Inferior parietal cortex (tissue), 1 donor: ENCODE results near the gene PNKP.

Experiments used
- DNase-seq: peaks from one replicate; pipeline ENCODE4 v3.0.0-alpha.2; 2016; ENCODE audit errors: extremely low spot score

PNKP gene

GRCh38 chr19:49876422-49877019 lies 9.1 kb upstream of the PNKP start:
- DNase-seq, result peak; percentile 99

- DNase-seq, result peak; percentile 64
These were observed 8.6 kb upstream of the PNKP start for GRCh38 chr19:49875857-49876421.

GRCh38 chr19:49875177-49875576 lies 7.8 kb upstream of the PNKP start:
- no peak for DNase-seq

- DNase-seq, result no peak
These were observed 7.3 kb upstream of the PNKP start for GRCh38 chr19:49874503-49875157.

- DNase-seq, result no peak
These were observed 6.5 kb upstream of the PNKP start for GRCh38 chr19:49873834-49874233.

- no peak for DNase-seq
These were observed 5.7 kb upstream of the PNKP start for GRCh38 chr19:49873129-49873521.

GRCh38 chr19:49872245-49873128 lies 5.1 kb upstream of the PNKP start:
- no peak for DNase-seq

GRCh38 chr19:49871349-49871985 lies 4.1 kb upstream of the PNKP start:
- DNase-seq, result no peak

- no peak for DNase-seq
These were observed 3.0 kb upstream of the PNKP start for GRCh38 chr19:49870309-49870901.

GRCh38 chr19:49869484-49870308 lies 2.3 kb upstream of the PNKP start:
- DNase-seq, result peak; percentile 100

GRCh38 chr19:49869009-49869483 lies 1.7 kb upstream of the PNKP start:
- no peak for DNase-seq

- DNase-seq, result no peak
These were observed 2.5 kb downstream of the PNKP start for GRCh38 chr19:49864890-49865289.

- no peak for DNase-seq
These were observed 3.4 kb downstream of the PNKP start for GRCh38 chr19:49863935-49864320.

- DNase-seq, result no peak
These were observed 4.0 kb downstream of the PNKP start for GRCh38 chr19:49863254-49863934.

GRCh38 chr19:49862391-49863253 lies 4.8 kb downstream of the PNKP start:
- no peak for DNase-seq

GRCh38 chr19:49861541-49862378 lies 5.6 kb downstream of the PNKP start:
- no peak for DNase-seq

GRCh38 chr19:49861107-49861506 lies 6.3 kb downstream of the PNKP start:
- DNase-seq, result no peak
